Measurements from ENCODE around the gene SYNDIG1. TPM values are rescaled to one million over a fixed set of nuclear protein-coding genes. Genes with fewer than 3 reads are reported as not detected.

The SYNDIG1 gene
- total RNA-seq, 1 experiment from 2014 or later = 17.9 TPM

DNA sequence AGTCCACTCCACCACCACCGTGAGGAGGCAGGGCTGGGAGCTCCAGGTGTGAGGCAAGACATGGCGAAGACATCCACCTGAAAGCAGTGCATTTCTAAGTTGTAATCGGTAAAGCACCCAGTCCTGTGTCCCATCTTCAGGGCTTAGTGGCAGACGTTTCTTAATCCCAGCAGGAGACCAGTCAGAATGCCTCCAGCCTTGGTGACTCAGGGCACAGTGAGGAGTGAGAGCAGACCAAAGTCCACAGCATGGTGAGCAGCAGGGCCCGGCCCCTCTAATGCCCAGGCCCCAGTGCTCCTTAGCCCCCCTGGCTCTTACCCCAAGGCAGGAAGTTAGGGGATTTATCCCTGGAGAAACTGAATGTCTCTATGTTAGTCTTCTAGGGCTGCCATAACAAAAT, 183.9 kb downstream of the SYNDIG1 start:
- Histone ChIP-seq H3K27me3 (replicated peaks; ENCODE audit: insufficient read depth, low read depth, low read length, poor library complexity) (no peaks in the 10 kb centered on the region), H3K4me3 (ENCODE audit: low read depth, low read length, poor library complexity, severe bottlenecking) (no peak overlapping the region), H3K36me3 (ENCODE audit: insufficient read depth, low read length, poor library complexity, severe bottlenecking) (no peaks in the 10 kb centered on the region), H3K27ac (ENCODE audit: low read depth, low read length, poor library complexity, severe bottlenecking) (peak overlapping the region; percentile 94), H3K4me1 (ENCODE audit: insufficient read depth, low read length, poor library complexity, severe bottlenecking) (peaks cover 73% of the 10 kb centered on the region), H3K9me3 (ENCODE audit: low read depth, low read length, poor library complexity, severe bottlenecking) (no peaks in the 10 kb centered on the region)
- intact Hi-C loops (cut with micrococcal nuclease; ENCODE audit: unreplicated experiment) = loop anchor here (5.0 kb wide), 1 partner anchor 41 kb away; no protein-coding TSS in a partner anchor
- BruUV-seq (replicated peaks) = no TSS peak
- POLR2A ChIA-PET (ENCODE audit: low non-redundant PET) = no interaction called here
- no peak for DNase-seq (ENCODE audit: low spot score)
- CTCF ChIA-PET = no interaction called here
- TF ChIP-seq, protein P1, sequence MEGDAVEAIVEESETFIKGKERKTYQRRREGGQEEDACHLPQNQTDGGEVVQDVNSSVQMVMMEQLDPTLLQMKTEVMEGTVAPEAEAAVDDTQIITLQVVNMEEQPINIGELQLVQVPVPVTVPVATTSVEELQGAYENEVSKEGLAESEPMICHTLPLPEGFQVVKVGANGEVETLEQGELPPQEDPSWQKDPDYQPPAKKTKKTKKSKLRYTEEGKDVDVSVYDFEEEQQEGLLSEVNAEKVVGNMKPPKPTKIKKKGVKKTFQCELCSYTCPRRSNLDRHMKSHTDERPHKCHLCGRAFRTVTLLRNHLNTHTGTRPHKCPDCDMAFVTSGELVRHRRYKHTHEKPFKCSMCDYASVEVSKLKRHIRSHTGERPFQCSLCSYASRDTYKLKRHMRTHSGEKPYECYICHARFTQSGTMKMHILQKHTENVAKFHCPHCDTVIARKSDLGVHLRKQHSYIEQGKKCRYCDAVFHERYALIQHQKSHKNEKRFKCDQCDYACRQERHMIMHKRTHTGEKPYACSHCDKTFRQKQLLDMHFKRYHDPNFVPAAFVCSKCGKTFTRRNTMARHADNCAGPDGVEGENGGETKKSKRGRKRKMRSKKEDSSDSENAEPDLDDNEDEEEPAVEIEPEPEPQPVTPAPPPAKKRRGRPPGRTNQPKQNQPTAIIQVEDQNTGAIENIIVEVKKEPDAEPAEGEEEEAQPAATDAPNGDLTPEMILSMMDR (conservative IDR thresholded peaks at IDR 0.05; ENCODE audit: low read depth, low read length) = no peak
- TF ChIP-seq EZH2 (IDR thresholded peaks at IDR 0.05; ENCODE audit: borderline replicate concordance, low read depth, low read length, poor library complexity, severe bottlenecking) = no peak

DNA sequence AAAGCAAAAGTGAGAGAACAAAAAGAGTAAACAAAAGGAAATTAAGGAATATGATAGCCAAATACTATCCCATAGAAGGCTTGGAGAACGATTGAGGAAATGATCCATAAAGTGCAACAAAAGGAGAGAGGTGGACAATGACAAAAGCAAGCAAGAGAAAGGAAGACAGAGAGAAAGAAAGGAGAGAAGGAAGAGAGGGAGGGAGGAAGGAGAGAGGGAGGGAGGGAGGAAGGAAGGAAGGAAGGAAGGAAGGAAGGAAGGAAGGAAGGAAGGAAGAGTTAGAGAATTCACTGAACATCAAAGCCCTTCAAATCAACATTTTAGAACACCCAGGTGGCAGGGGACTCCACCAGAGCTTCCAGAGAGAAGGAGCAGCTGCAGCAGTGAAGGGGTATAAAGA, 185.0 kb downstream of the SYNDIG1 start:
- no peak overlapping the region for H3K4me3 ChIP-seq (ENCODE audit: low read depth, low read length, poor library complexity, severe bottlenecking)
- no peaks in the 10 kb centered on the region for H3K27me3 ChIP-seq (replicated peaks; ENCODE audit: insufficient read depth, low read depth, low read length, poor library complexity)
- H3K9me3 ChIP-seq (ENCODE audit: low read depth, low read length, poor library complexity, severe bottlenecking) = no peaks in the 10 kb centered on the region
- POLR2A ChIA-PET (ENCODE audit: low non-redundant PET) = interaction anchor here (0.7 to 1.2 kb wide), 2 partner anchors 14 to 105 kb away, joined by 3 to 10 read pairs; no protein-coding TSS in a partner anchor
- H3K4me1 ChIP-seq (ENCODE audit: insufficient read depth, low read length, poor library complexity, severe bottlenecking) = peaks cover 74% of the 10 kb centered on the region
- CTCF ChIA-PET = no interaction called here
- H3K27ac ChIP-seq (ENCODE audit: low read depth, low read length, poor library complexity, severe bottlenecking) = peak overlapping the region; percentile 94
- no TSS peak for BruUV-seq (replicated peaks)
- intact Hi-C loops (cut with micrococcal nuclease; ENCODE audit: unreplicated experiment) = loop anchor here (1.0 to 5.0 kb wide), 3 partner anchors 42 to 264 kb away; no protein-coding TSS in a partner anchor
- H3K36me3 ChIP-seq (ENCODE audit: insufficient read depth, low read length, poor library complexity, severe bottlenecking) = no peaks in the 10 kb centered on the region
- DNase-seq (ENCODE audit: low spot score) = peak; percentile 88
- TF ChIP-seq, protein P1 (conservative IDR thresholded peaks at IDR 0.05; ENCODE audit: low read depth, low read length) = no peak
- no peak for TF ChIP-seq EZH2 (IDR thresholded peaks at IDR 0.05; ENCODE audit: borderline replicate concordance, low read depth, low read length, poor library complexity, severe bottlenecking)

DNA sequence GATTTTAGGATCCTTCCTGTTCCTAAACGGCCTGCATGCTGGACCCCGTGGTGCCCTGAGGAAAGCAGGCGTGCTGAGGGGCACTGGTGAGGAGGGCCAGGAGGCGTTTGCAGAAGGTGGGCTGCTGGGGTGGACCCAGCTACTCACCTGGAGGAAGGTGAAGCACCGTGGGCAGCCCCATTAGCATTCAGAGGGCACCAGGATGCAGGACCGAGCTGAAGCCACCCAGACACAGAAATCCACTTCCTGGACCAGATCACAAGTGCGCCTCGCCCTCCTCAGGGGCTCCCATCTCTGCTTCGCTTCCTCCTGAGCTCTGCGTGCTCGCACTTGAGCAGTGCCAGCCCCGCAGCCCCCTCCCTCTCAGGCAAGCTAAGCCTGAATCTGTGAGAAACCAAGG, 187.0 kb downstream of the SYNDIG1 start:
- CTCF ChIA-PET = interaction anchor here (1.3 to 1.9 kb wide), 2 partner anchors 125 to 496 kb away, joined by 3 to 4 read pairs; no protein-coding TSS in a partner anchor
- BruUV-seq (replicated peaks) = no TSS peak

More for the DNA sequence above, 187.0 kb downstream of the SYNDIG1 start:
- no peak for DNase-seq (ENCODE audit: low spot score)
- TF ChIP-seq EZH2 (IDR thresholded peaks at IDR 0.05; ENCODE audit: borderline replicate concordance, low read depth, low read length, poor library complexity, severe bottlenecking) = no peak
- TF ChIP-seq, protein P1 (conservative IDR thresholded peaks at IDR 0.05; ENCODE audit: low read depth, low read length) = no peak
- Histone ChIP-seq H3K9me3 (ENCODE audit: low read depth, low read length, poor library complexity, severe bottlenecking) (no peaks in the 10 kb centered on the region), H3K27ac (ENCODE audit: low read depth, low read length, poor library complexity, severe bottlenecking) (peak overlapping the region; percentile 94), H3K27me3 (replicated peaks; ENCODE audit: insufficient read depth, low read depth, low read length, poor library complexity) (no peaks in the 10 kb centered on the region), H3K4me1 (ENCODE audit: insufficient read depth, low read length, poor library complexity, severe bottlenecking) (peaks cover 73% of the 10 kb centered on the region), H3K36me3 (ENCODE audit: insufficient read depth, low read length, poor library complexity, severe bottlenecking) (no peaks in the 10 kb centered on the region), H3K4me3 (ENCODE audit: low read depth, low read length, poor library complexity, severe bottlenecking) (no peak overlapping the region)
- intact Hi-C loops (cut with micrococcal nuclease; ENCODE audit: unreplicated experiment) = no loop called here
- POLR2A ChIA-PET (ENCODE audit: low non-redundant PET) = no interaction called here

All from A673 (cell line).